Skin of body (tissue), 2 donors: ENCODE measurements around the gene CXCL14. TPM values are rescaled to one million over a fixed set of nuclear protein-coding genes. Genes with fewer than 3 reads are reported as not detected.

Experiments used
- DNase-seq: peaks from one replicate; lab custom pipeline; 2025; lab: John Stamatoyannopoulos, UW
- total RNA-seq: library from RNA; depleted of rRNA; stranded (reverse); fragments of >200 nt; gene quantifications from one replicate; pipeline ENCODE4 v1.2.3, GENCODE V29; 2014

Gene CXCL14
- total RNA-seq = 288 TPM

- peak; percentile 79 for DNase-seq
Observed at GRCh38 chr5:135578685-135579341, at the start of gene CXCL14. CXCL14 (minus strand) TSS chr5:135578991; CDS start chr5:135578778, 213 bp downstream.

DNA sequence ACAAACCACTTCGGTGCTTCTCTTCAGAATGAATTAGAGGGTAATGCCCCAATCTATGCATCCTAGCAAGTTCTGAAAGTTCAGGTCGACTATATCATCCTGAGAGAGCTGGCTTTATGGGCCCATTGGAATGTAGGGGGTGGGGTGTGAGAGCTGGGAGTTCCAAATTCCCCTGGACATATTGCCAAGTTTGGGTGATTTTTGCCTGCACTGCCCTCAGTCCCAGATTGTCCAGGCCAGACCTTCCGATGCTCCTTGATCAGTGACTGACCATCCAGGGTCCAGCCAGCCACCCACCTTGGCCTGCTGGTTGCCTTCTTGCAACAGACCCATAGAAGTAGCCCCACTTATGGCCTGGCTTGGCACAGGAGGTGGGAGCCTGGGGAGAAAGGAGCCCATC, 47.8 kb upstream of the CXCL14 start:
- DNase-seq = no peak

DNA sequence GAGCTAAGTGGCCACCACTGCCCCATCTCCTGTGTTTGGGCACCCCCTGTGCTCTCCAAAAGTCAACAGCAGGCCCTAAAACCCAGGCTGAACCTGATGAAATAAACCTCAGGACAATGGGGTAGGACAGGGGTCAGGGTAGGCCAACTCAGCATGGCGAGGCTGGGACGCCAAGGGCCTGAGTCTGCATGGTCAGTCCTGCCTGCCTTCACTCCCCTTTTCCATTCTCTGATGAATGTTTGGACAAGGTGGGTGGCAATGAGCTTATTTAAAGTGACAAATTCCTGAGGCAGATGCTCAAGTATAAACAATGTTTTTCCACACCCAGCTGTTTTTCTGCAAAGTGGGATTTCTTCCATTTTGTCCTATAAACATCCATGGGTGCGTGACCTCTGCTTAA, 47.2 kb upstream of the CXCL14 start:
- peak; percentile 26 for DNase-seq

DNA sequence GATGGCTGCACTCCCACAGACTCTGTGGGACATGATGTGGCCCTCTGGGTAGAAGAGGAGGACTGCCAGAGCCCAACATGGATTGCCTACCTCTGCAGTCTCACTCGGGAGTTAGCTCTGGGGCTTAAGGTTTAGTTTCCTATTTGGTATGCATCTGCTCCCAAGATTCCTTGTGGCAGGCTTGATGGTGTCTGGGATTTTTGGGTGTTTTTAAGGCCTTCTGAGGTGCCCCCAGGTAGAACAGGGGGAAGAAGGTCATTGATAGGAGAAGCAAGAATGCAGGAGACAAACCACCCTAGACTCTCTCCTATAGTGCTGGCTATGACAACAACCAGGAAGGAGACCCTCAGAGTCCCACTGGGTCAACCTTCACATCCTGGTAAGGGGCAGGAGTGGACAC, 46.7 kb upstream of the CXCL14 start:
- DNase-seq = no peak

DNA sequence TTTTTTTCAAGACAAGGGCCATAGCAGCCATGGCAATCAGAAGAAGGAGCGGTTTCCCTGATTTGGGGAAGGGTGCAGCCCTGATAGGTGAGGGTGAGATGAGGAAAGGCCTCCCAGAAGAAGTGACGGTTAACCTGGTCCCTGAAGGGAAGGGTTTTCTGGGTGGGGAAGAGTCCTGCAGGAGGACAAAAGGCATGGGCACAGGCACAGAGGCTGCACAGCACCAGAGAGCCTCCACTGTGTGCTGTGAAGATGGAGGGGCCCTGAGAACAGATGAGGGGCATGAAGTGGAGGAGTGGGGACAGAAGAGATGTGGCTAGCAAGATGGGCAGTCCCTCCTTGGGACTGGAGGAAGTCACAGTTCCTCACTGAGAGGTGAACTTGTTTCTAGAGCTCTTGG, 46.3 kb upstream of the CXCL14 start:
- DNase-seq = no peak

DNA sequence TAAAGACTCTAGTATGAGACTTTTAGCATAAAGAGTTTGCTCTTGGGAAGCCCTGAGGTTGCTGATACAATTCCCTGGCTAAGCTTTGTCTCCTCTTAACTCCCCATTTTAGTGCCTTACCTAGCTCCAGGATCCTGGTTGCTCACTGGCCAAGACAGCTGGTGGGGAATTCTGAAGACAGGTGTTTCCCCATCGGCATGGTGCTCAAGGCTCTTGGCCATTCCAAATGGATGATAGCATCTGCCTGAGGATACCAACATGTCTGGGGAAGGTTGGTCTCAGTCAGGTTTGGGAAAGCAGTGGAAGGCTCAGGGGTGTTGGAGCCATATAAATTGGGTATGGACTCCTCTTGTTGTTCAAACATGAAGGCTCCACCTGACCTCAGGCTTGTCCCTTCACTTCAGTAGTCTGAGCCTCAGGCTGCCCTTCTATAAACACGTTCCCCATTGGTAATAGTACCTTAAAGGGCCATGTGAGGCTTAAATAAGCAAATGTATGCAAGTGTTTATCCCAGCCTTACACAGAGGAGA, 44.5 kb upstream of the CXCL14 start:
- no peak for DNase-seq

- no peak for DNase-seq
Observed at GRCh38 chr5:135615581-135616260, 36.9 kb upstream of the CXCL14 start.

GRCh38 chr5:135615171-135615570, 36.4 kb upstream of the CXCL14 start:
- no peak for DNase-seq

GRCh38 chr5:135609981-135610380, 31.2 kb upstream of the CXCL14 start:
- no peak for DNase-seq

DNA sequence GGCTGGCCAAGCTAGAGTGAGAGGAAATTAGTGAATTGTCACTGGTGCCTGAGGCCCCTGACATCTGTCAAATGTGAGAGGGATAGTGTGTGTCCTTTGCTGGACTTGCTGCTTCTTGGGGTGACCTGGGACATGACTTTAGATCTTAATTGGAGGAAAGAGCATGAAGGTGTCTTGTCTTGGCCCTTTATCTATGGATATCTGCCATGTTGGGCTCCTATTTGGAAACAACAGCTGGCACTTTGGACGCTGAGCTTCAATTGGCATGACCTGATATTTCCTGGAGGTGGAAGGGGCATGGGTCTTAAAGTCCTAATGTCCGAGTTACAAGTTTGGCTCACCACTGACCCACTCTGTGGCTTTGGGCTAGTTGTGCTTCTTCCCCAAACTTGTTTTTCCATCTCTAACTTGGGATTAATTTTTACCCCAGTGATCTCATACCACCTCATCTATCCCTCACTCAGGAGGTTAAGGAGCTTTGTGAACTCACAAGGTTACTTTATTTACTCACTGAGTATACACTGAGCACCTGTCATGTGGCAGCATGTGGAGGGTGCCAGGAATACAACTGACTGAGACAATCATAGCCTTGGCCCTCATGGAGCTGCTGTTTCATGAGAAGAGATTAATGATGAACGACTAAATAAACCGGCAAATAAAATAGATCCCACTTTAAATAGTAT, 30.1 kb upstream of the CXCL14 start:
- no peak for DNase-seq

- DNase-seq = no peak
Observed at GRCh38 chr5:135608361-135608760, 29.6 kb upstream of the CXCL14 start.

GRCh38 chr5:135606431-135606830, 27.6 kb upstream of the CXCL14 start:
- DNase-seq = no peak

DNA sequence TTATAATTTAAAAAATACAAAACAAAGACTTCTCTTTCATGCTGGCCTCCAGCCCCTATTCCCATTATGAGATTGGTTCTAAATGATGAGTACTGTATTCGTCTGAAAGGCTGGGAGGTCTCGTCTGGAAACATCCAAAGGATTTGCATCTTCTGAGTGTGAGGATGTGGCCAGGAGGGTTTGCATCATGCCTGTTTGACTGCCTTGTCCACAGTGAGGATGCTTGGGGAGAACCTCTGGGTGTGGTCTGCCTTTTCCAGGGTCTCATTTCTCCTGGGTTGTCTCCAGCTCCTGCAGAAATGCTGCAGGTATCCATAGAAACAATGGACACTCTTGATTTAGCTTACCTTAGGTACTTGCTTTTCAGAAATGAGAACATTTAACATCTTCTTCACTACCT, 26.4 kb upstream of the CXCL14 start:
- no peak for DNase-seq

- DNase-seq = no peak
Observed at GRCh38 chr5:135604056-135604455, 25.3 kb upstream of the CXCL14 start.

GRCh38 chr5:135602882-135603721, 24.3 kb upstream of the CXCL14 start:
- DNase-seq = no peak

GRCh38 chr5:135601466-135601865, 22.7 kb upstream of the CXCL14 start:
- no peak for DNase-seq

- DNase-seq = no peak
Observed at GRCh38 chr5:135600971-135601381, 22.2 kb upstream of the CXCL14 start.

- no peak for DNase-seq
Observed at GRCh38 chr5:135600152-135600570, 21.4 kb upstream of the CXCL14 start.

GRCh38 chr5:135599421-135600151, 20.8 kb upstream of the CXCL14 start:
- peak; percentile 35 for DNase-seq

DNA sequence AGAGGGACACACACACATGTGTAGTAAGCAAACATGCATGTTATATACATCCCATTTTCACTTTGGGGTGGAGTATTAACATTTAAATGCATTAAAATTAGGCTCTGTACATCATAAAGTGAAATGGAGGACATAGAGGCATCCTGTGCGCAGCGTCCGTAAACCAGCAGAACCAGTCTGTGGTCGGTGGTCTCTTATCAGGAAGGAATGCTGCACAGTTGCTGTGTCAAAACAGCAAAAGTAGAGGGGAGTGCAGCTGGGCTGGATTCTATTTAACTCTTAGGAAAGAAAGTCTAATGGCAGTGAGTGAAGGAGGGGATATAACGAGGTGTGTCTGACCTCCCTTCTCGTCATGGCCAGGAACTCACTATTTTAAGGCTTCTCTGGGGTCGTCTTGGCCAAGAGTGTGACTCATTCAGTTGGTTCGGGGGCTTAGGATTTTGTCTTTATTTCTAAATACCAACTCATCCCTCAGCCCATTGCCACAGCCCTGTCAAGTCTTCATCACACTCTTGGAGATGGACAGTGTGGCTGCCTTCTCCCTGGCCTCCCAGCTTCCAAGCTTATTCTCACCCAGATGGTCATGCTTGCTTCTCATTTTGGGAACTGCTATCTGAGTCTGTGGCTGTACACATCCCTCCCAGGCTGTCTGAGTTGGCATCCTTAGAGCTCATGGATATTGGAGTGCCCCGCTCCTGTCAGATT, 20.1 kb upstream of the CXCL14 start:
- DNase-seq = no peak
